Urothelium cell line (cell line): ENCODE results near the gene PREP.
"Not testable (repeated sequence)": the region's sequence is repeated elsewhere in the genome, so short reads cannot be mapped to it uniquely, and the experiment has no call there.

ENCODE experiments used
- DNase-seq: peaks from one replicate; pipeline ENCODE4 v3.0.0; 2011; ENCODE audit warnings: low spot score, mixed read lengths
- FAIRE-seq: peaks from 2 replicates; lab custom pipeline; 2011; peaks lifted over from hg19 to GRCh38; lab: Jason Lieb, UNC

The PREP gene

DNA sequence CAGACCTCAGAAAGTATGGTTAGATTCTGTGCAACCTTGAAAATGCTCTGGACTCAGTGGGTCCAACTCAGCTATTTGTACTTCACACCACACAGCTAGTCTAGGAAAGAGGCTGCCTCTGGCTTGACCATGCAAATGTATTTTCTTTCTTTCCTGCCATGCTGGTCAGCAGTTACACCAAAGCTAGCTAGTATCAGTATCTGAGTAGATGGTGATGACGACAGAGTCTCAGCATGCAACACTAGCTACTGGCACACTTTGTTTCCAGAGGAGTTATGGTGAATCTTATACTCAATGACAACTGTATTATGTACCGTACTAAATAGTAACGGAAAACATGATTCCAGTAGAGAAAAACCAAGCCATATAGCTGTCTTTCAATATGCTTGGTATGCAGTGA is 126.5 kb downstream of the PREP start:
- no peak for DNase-seq
- FAIRE-seq, result no peak

DNA sequence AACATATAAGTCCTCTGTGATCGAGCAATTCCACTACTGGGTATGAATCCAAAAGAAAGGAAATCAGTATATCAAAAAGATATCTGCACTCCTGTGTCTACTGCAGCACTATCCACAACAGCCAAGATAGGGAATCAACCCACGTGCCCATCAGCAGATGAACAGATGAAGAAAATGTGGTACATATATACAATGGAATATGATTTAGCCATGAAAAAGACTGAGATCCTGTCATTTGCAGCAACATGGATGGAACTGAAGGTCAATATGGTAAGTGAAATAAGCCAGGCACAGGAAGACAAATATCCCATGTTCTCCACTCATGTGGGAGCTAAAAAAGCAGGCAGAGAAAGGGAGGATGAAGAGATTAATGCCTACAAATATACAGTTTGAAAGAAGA is 127.3 kb downstream of the PREP start:
- FAIRE-seq, result no peak

DNA sequence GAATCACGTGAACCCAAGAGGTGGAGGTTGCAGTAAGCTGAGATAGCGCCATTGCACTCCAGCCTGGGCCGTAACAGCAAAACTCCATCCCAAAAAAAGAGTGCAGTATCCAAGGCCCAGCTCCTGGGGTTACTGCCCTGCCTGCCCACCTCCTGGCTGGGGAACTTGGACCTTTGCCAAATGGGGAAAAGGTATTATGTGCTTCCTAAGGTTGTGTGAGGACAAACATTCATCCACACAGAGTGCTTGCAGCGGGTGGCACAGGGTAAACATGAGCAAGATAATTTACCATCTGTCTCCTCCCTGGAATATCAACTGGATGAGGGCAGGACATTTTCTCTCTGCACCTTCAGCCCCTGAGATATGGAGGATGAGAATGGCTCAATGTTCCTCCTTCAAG is 128.2 kb downstream of the PREP start:
- FAIRE-seq, result no peak
- no peak for DNase-seq

More for the DNA sequence above, 127.3 kb downstream of the PREP start:
- DNase-seq, result no peak

DNA sequence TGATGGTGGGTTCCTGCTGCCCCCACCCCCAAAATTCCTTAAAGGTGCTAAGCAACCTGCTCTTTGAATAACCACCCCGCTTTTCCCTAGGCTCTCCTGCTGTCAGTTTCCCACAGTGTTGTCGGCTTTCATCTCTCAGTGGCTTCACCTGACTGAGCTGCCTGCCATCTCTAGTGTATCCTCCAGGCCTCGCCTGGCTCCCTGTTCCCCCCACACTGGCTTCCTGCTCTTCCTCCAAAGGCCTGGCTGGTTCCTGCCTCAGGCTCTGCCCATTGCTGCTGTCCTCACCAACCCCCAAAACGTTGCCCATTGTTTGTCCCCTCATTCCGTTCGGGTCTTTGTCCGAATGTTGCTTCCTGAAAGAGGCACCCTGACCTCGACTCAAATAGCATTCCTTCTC is 129.3 kb downstream of the PREP start:
- FAIRE-seq, result no peak

DNA sequence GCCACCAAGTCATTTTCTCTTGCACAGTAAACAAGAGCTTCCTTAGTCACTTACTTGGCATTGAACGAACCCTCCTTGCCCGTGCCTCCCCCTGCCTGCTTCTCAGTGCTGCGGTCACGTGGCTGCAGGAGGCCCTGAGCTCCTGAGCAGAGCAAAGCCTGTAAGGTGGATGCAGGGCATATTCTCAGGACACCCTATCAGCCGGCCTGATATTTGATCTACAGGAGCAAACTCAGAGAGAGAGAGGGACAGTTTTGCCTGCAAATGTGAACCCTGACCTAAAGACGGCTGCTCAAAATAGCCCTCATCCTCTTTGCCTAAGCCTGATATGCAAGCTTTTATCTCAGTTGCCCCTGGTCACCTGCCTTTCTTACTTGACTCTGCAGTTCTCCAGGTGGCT is 130.1 kb downstream of the PREP start:
- DNase-seq (no peak), FAIRE-seq (no peak)

More for the DNA sequence above, 129.3 kb downstream of the PREP start:
- no peak for DNase-seq

DNA sequence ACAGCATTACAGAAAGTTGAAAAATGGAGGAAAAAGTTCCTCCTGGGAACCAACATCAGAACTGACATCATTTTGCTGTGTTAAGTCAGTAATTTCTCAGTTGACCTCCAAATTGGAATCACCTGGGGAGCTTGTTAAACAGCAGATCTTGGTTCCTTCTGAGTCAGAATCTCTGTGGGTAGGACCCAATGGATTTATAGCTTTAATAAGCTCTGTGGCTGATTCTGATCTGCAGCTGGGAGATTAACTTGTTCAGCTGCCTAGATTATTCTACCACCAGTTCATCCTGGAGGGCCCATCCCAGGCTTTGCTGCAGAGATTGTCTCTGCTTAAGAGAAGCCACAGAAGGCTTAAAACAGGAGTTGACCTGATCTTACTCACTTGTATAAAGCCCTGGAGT is 132.4 kb downstream of the PREP start:
- no peak for DNase-seq
- FAIRE-seq, result no peak

DNA sequence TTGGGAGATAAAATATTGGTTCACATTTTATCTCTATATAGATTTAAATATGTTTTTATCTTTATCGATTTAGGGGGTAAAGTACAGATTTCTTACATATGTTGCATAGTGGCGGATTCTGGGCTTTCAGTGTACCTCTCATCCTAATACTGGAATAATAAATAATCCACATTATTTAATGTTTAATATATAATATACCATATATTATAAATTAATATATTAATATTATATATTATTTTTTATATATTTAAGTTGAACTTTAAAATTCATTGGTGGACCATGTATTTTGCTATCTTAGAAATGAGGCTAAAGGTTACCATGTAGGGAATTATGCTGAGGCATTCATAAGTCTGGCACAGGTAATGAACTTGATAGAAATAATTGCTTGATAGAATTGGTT is 133.5 kb downstream of the PREP start:
- DNase-seq (no peak), FAIRE-seq (no peak)

DNA sequence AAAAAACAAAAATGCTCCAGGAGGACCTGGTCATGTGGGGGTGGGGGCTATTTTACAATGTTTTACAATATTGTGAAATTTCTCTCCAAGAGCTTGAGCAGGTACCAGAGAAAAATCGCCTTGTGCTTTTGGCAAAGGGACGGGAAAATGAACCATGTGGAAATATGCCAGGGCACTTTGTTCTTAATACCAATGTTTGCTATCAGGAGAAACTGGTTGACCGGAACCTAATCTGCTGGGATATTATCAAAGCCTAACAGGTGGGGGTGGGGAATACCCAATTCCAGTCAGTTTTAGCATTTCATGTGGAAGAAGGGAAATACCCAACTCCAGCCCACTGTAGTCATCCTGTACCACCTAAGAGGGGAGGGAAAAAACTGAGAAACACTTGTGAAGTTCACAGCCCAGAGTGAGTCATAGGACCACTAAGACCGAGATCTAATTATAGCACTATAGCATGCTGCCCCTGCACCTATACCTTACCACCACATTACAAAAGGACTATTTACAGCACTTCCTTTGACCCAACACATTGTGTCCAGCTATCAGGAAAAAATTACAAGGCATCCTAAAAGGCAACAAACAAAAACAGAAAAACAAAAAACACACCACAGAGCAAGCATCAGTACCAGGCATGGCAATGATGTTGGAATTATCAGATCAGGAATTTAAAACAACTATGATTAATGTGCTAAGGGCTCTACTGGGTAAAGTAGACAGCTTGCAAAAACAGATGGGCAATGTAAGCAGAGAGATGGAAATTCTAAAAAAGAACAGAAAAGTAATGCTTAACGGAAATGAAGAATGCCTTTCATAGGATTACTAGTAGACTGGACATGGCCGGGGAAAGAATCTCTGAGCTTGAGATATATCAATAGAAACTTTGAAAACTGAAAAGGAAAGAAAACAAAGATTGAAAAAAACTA is 138.9 kb downstream of the PREP start:
- FAIRE-seq, result no peak
- no peak for DNase-seq

DNA sequence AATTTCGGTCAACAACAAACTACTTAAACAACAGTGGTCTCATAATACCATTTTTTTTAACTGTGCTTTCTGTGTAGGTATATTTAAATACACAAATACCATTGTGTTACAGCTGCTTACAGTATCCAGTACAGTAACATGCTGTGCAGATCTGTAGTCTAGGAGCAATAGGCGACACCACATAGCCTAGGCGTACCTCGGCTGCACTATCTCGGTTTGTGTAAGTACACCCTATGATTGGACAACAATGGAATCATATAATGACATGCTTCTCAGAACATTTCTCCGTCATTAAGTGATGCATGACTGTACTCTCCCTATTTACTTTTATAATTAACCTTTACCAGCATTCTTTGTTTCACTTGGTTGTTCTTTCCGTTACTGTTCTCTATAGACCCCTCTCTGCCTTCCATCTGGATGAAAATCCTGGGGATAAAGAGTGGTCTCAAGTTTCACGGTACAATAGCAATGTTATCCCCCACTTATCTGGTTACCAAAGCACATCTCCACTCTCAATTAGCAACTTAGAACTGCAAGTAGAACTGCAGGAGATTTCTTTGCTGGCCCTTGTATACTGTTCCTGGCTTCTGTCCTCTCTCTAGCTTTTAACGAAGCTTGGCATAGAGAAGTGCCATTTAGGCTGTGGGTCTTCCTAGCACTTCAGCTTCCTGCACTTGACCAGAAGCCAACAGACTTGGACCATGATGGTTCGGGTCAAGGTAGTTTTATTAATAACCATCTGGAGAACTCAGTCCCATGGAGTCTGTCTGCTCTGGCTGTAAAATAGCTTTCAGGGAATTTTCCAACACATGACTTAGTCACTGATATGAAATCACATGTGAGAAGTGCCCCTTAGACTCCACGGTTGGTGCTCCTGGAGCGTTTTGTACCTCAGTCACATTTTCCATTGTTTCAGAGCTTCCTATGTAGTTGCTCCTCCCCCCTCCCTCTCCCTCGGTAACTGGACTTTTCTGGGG is 142.7 kb downstream of the PREP start:
- DNase-seq (no peak), FAIRE-seq (no peak)

DNA sequence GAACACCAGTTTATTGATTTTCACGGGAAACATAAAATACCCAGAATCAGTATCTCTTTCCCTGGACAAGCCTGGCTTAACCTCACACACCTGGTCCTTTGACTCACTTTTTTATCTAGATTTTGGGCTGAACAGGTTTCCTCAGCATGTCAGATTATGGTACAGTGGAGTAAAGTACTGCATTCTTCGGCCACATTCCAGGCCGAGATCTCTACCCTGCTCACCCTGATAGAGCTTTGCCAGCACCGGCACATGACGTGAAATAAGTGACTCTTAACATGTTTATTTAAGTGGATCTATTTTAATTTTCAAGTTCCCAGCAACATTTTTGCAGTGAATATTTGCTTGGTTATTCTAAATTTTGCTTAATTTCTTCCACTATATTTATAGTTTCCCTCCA is 144.1 kb downstream of the PREP start:
- no peak for FAIRE-seq
- no peak for DNase-seq

DNA sequence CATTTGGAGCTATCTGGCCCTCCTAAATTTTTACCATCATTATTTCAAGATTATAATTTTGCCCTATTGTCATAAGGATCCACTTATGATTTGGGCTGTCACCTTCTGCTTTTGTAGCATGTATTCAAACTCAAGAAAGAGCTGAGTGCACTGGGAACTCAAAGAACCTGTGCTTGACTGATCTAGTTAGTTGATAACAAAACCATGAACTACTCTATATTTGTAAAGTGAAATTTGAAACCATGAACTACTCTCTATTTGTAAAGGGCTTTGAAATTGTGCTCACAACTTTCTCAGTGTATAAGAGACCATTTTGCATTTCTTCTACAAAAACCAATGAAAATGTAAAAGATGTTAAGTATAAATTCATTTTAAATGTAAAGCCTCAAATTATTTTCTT is 145.5 kb downstream of the PREP start:
- FAIRE-seq (no peak), DNase-seq (no peak)

DNA sequence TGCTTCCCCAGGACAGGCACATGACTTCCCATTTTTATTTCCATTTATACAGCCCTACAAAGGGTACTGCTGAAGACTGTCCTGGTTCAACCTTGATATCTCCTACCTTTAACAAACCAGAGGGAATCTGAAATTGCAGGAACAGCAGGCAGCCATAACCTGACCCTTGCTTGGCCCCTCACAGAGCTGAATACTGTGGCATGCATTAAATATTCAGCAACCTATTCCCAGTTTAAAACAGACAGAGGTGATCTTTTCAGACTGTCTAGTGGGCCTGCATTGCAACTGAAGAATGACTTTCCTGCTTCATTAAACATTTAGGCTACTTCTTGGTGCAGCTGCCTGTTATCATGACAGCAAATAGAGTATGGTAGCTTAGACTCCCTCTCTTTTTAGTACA is 146.3 kb downstream of the PREP start:
- no peak for DNase-seq
- FAIRE-seq, result no peak

DNA sequence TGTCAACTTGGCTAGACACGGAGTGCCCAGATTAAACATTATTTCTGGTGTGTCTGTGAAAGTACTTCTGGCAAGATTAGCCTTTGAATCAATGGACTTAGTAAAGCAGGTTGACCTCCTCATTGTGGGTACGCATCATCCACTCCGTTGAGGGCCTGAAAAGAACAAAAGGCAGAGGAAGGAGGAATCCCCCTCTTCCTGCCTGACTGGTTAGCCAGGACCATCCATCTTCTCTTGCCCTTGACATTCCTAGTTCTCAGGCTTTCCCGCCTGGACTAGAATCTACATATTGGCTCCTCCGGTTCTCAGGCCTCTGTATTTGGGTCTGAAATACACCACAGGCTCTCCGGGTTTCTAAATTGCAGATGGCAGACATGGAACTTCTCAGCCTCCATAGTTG is 149.1 kb downstream of the PREP start:
- FAIRE-seq, result no peak
- DNase-seq, result no peak

DNA sequence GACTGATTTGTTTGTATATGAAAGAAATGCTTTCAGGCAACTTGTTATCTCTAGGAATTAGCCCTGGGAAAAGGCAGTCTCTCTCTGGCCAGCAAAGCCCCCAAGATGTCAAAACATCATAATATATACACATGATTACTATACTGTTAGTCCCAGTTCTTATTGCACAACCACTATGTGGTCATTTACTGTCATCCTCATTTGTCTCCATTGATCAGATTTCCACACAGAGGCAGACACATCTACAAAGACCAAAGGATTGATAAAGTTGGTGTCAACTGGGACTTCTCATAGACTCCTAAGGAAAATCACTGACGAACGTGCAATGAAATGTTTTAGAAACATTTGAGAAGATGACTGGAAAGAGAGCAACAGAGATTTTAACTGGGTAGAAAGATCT is 151.2 kb downstream of the PREP start:
- DNase-seq (no peak), FAIRE-seq (no peak)

DNA sequence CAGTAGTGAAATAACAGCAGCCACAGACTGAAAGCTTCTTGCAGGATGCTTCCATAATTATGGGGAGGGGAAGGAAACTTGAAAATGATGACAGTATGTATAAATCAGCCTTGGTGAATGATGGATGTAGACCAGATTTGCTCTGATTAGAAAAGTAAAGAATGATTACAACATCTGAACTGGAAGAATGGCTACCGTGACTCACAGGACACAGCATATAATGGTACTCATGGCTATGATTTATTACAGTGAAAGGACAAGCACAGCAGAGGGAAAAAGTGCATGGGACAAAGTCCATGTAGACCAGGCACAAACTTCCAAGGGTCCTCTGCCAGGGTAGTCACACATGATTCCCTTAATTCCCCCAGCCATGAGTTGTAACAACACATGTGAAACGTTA is 152.3 kb downstream of the PREP start:
- FAIRE-seq (no peak), DNase-seq (no peak)

DNA sequence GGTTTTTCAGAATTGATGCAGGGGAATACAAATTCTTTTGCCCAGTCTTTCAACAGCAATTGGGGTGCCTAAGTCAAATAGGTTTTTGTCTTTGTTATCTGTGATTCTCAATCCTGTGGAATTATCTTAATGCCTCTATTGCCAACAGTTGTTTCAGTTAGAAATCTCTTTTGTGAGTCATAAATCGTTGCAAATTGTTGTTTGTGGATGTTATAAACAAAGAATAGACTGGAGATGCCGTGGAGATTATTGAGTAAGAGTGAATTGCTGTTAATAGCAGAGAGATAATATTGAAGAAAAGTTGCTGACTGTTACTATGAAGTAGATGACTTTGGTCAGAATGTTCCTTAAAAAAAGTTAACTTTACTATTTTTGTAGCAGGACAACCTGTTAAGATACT is 159.4 kb downstream of the PREP start:
- FAIRE-seq (no peak), DNase-seq (no peak)

DNA sequence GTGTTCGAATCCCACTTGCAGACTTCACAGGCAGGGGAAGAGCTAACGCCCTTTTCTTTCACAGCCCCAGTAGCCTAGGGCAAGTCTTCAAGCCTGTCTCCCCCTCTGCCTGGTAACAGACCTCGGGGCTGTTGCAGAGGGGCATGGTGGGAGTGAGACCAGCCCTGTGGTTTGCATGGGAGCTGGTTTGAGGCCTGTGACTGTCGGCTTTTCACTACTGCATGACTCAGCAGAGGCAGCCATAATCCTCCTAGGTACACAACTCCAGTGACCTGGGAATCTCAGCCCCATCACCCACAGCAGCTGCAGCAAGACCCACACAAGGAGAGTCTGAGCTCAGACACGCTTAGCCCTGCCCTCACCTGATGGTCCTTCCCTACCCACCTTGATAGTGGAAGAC is 167.7 kb downstream of the PREP start:
- FAIRE-seq (no peak), DNase-seq (no peak)

DNA sequence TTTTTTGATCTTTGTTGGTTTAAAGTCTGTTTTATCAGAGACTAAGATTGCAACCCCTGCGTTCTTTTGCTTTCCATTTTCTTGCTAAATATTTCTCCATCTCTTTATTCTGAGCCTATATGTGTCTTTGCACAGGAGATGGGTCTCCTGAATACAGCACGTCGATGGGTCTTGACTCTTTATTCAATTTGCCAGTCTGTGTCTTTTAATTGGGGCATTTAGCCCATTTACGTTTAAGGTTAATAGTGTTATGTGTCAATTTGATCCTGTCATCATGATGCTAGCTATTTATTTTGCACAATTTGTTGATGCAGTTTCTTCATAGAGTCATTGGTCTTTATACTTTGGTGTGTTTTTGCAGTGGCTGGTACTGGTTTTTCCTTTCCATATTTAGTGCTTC is 171.1 kb downstream of the PREP start:
- not testable (repeated sequence) for FAIRE-seq

More for the DNA sequence above, 171.1 kb downstream of the PREP start:
- DNase-seq, result not testable (repeated sequence)
